H1 (cell line): ENCODE measurements around the gene FGF1. TPM values are rescaled to one million over a fixed set of nuclear protein-coding genes. Genes with fewer than 3 reads are reported as not detected.
A peak's percentile ranks its signal among the peaks of the same experiment; 100 is the strongest.

Experiments used
- CTCF ChIA-PET: fragments of 300-600 bp; sonication (Branson Sonifier 250); formaldehyde crosslinking; loops from one replicate; lab custom pipeline; 2021; ENCODE audit not compliant: partially characterized antibody; lab: Charles Lee
- POLR2A ChIA-PET: fragments of 300-600 bp; sonication (Branson Sonifier 250); formaldehyde crosslinking; loops from one replicate; lab custom pipeline; 2021; ENCODE audit warnings: inconsistent platforms; ENCODE audit not compliant: partially characterized antibody; lab: Charles Lee
- DNase-seq, 2 experiments: peaks; one replicate each; pipeline versions ENCODE4 v3.0.0 to v3.0.0-alpha.2; 2010 to 2022; ENCODE audit warnings: low spot score in 2 of 2, low read depth in 1 of 2, mixed read lengths in 1 of 2
- FAIRE-seq: peaks from 2 replicates; lab custom pipeline; 2011; peaks lifted over from hg19 to GRCh38; lab: Jason Lieb, UNC
- H2AFZ ChIP-seq: 2 replicates; pipeline ENCODE4 v1.8.1; 2012; ENCODE audit warnings: low read length, inconsistent platforms
- H2AK5ac ChIP-seq: 2 replicates; pipeline ENCODE4 v1.6.1; 2013; ENCODE audit warnings: low read depth, low read length
- H2BK120ac ChIP-seq: replicated peaks from 2 replicates; pipeline ENCODE3; 2013; ENCODE audit warnings: low read depth, low read length, inconsistent platforms
- H2BK12ac ChIP-seq: 2 replicates; pipeline ENCODE4 v1.6.1; 2013; ENCODE audit warnings: low read depth, low read length
- H2BK15ac ChIP-seq: 2 replicates; pipeline ENCODE4 v1.6.1; 2013; ENCODE audit warnings: low read length
- H2BK20ac ChIP-seq: 2 replicates; pipeline ENCODE4 v1.6.1; 2013; ENCODE audit warnings: low read length
- H2BK5ac ChIP-seq: 2 replicates; pipeline ENCODE4 v1.6.1; 2013; ENCODE audit warnings: low read depth, low read length
- H3K14ac ChIP-seq: 2 replicates; pipeline ENCODE4 v1.6.1; 2013; ENCODE audit warnings: inconsistent platforms; ENCODE audit not compliant: insufficient read length
- H3K18ac ChIP-seq: 2 replicates; pipeline ENCODE4 v1.6.1; 2013; ENCODE audit warnings: low read length; ENCODE audit errors: extremely low read depth
- H3K23ac ChIP-seq: 2 replicates; pipeline ENCODE4 v1.6.1; 2013; ENCODE audit warnings: inconsistent platforms; ENCODE audit not compliant: insufficient read length
- H3K23me2 ChIP-seq: 2 replicates; pipeline ENCODE4 v1.6.1; 2013; ENCODE audit warnings: low read depth, low read length
- H3K27ac ChIP-seq: 2 replicates; pipeline ENCODE4 v1.6.1; 2011; ENCODE audit warnings: low read depth, low read length, inconsistent platforms
- H3K27me3 ChIP-seq, 4 experiments: replicated peaks in 1 of 4; 1 replicate in 1 of 4; 2 replicates in 3 of 4; pipeline versions ENCODE4 v1.6.1 to v1.8.1; 2011 to 2013; ENCODE audit warnings: low read length in 3 of 4, mild to moderate bottlenecking in 3 of 4, inconsistent platforms in 2 of 4, mixed read lengths in 2 of 4, moderate library complexity in 1 of 4; ENCODE audit not compliant: control insufficient read depth in 3 of 4, insufficient read depth in 3 of 4; ENCODE audit errors: extremely low read depth in 1 of 4
- H3K36me3 ChIP-seq, 4 experiments: 2 replicates each; pipeline versions ENCODE4 v1.6.1 to v1.8.1; 2011 to 2013; ENCODE audit warnings: mild to moderate bottlenecking in 4 of 4, low read length in 3 of 4, moderate library complexity in 2 of 4, control low read depth in 1 of 4, inconsistent platforms in 1 of 4; ENCODE audit not compliant: insufficient read depth in 4 of 4, control insufficient read depth in 2 of 4
- H3K4ac ChIP-seq: replicated peaks from 2 replicates; pipeline ENCODE3; 2013; ENCODE audit warnings: low read length, low read depth, mixed read lengths, inconsistent platforms; ENCODE audit not compliant: insufficient read length
- H3K4me1 ChIP-seq, 4 experiments: replicated peaks in 1 of 4; 1 replicate in 1 of 4; 2 replicates in 3 of 4; pipeline versions ENCODE4 v1.6.1 to v1.8.1; 2011 to 2013; ENCODE audit warnings: low read length in 3 of 4, inconsistent platforms in 2 of 4, mixed read lengths in 1 of 4; ENCODE audit not compliant: insufficient read depth in 4 of 4, control insufficient read depth in 3 of 4
- H3K4me2 ChIP-seq, 2 experiments: 2 replicates each; pipeline versions ENCODE4 v1.6.1 to v1.8.1; 2011 to 2013; ENCODE audit warnings: low read depth in 2 of 2, low read length in 2 of 2, control low read depth in 1 of 2, inconsistent platforms in 1 of 2, mild to moderate bottlenecking in 1 of 2; ENCODE audit not compliant: insufficient read depth in 1 of 2
- H3K4me3 ChIP-seq, 4 experiments: fragments of 200-600, 300-600 bp in 1 of 4; sonication (generic), shearing (Covaris generic), sonication (Bioruptor Twin) in 1 of 4; 2 replicates each; pipeline versions ENCODE4 v1.5.1 to v1.8.1; 2011 to 2016; ENCODE audit warnings: low read length in 4 of 4, low read depth in 3 of 4, control low read depth in 2 of 4, inconsistent platforms in 2 of 4, mild to moderate bottlenecking in 2 of 4, mixed read lengths in 1 of 4, moderate library complexity in 1 of 4; ENCODE audit not compliant: insufficient read depth in 2 of 4; ENCODE audit errors: extremely low read depth in 1 of 4
- H3K56ac ChIP-seq: replicated peaks from 2 replicates; pipeline ENCODE3; 2013; ENCODE audit warnings: low read depth, mild to moderate bottlenecking, mixed read lengths, low read length, inconsistent platforms; ENCODE audit not compliant: insufficient read length
- H3K79me1 ChIP-seq: 2 replicates; pipeline ENCODE4 v1.6.1; 2013; ENCODE audit warnings: low read depth, low read length, control low read depth
- H3K79me2 ChIP-seq, 2 experiments: 2 replicates each; pipeline versions ENCODE4 v1.6.1 to v1.8.1; 2012 to 2013; ENCODE audit warnings: low read length in 2 of 2, mild to moderate bottlenecking in 2 of 2, inconsistent platforms in 1 of 2; ENCODE audit not compliant: insufficient read depth in 2 of 2, control insufficient read depth in 1 of 2
- H3K9ac ChIP-seq, 4 experiments: replicated peaks in 1 of 4; 1 replicate in 1 of 4; 2 replicates in 3 of 4; pipeline versions ENCODE4 v1.6.1 to v1.8.1; 2011 to 2013; ENCODE audit warnings: low read depth in 3 of 4, low read length in 3 of 4, control low read depth in 2 of 4, mild to moderate bottlenecking in 2 of 4, moderate library complexity in 2 of 4, inconsistent platforms in 1 of 4; ENCODE audit errors: extremely low read depth in 1 of 4
- H3K9me3 ChIP-seq, 2 experiments: 2 replicates each; pipeline versions ENCODE4 v1.6.1 to v1.8.1; 2012 to 2013; ENCODE audit warnings: mild to moderate bottlenecking in 2 of 2, moderate library complexity in 2 of 2, control low read depth in 1 of 2, inconsistent platforms in 1 of 2, low read depth in 1 of 2, low read length in 1 of 2, mixed read lengths in 1 of 2; ENCODE audit not compliant: insufficient read depth in 2 of 2
- H4K20me1 ChIP-seq, 2 experiments: replicated peaks in 1 of 2; 2 replicates each; pipeline versions ENCODE3 to v1.8.1; 2011 to 2013; ENCODE audit warnings: inconsistent platforms in 2 of 2, low read length in 2 of 2, mild to moderate bottlenecking in 1 of 2; ENCODE audit not compliant: insufficient read depth in 2 of 2, control insufficient read depth in 1 of 2
- H4K5ac ChIP-seq: 2 replicates; pipeline ENCODE4 v1.6.1; 2013; ENCODE audit warnings: low read length, low read depth, mixed read lengths, inconsistent platforms; ENCODE audit not compliant: insufficient read length
- H4K8ac ChIP-seq: 2 replicates; pipeline ENCODE4 v1.8.0; 2013; ENCODE audit warnings: mild to moderate bottlenecking, moderate library complexity, low read length, inconsistent platforms; ENCODE audit not compliant: insufficient read depth; ENCODE audit errors: extremely low read depth
- H4K91ac ChIP-seq: replicated peaks from 2 replicates; pipeline ENCODE3; 2013; ENCODE audit warnings: low read length, mixed read lengths, inconsistent platforms; ENCODE audit not compliant: insufficient read length
- EZH2 ChIP-seq: fragments of 200-600 bp; sonication (generic); IDR thresholded peaks from 2 replicates; pipeline ENCODE4 v1.7.1; 2012; ENCODE audit warnings: low read depth, mild to moderate bottlenecking, moderate library complexity, low read length, inconsistent platforms; ENCODE audit not compliant: severe bottlenecking
- GTF2F1 ChIP-seq: IDR thresholded peaks from 2 replicates; pipeline ENCODE4 v1.6.1; 2012; ENCODE audit warnings: low read depth, low read length, improper control_type of control experiment, borderline replicate concordance
- KDM4A ChIP-seq: IDR thresholded peaks from one replicate; pipeline ENCODE4 v1.7.1; 2012; ENCODE audit warnings: low read depth, mild to moderate bottlenecking, moderate library complexity, low read length, inconsistent platforms; ENCODE audit not compliant: severe bottlenecking
- SP2 ChIP-seq: IDR thresholded peaks from 2 replicates; pipeline ENCODE4 v1.6.1; 2012; ENCODE audit warnings: mild to moderate bottlenecking, low read length, inconsistent platforms
- TBP ChIP-seq: IDR thresholded peaks from 2 replicates; pipeline ENCODE4 v1.6.1; 2011; ENCODE audit warnings: low read depth, low read length, improper control_type of control experiment
- WGBS, 2 experiments: shearing (Covaris generic) in 1 of 2; methylation state at CpG; one replicate each; pipeline versions ENCODE4 v1.1.6 to v1.1.7; 2013 to 2015; ENCODE audit warnings: low lambda C conversion rate in 2 of 2, mixed read lengths in 2 of 2, inconsistent platforms in 1 of 2, low coverage in 1 of 2, missing lambda C conversion rate in 1 of 2; ENCODE audit not compliant: insufficient replicate concordance in 2 of 2, insufficient coverage in 1 of 2, insufficient read length in 1 of 2; ENCODE audit errors: extremely low coverage in 1 of 2, missing lambda C conversion rate in 1 of 2; 5-methylcytosine and 5-hydroxymethylcytosine counted together
- polyA plus RNA-seq, 7 experiments: library from polyadenylated mRNA; depleted of rRNA in 3 of 7; stranded (reverse) in 5 of 7; unstranded in 2 of 7; fragments of >200 nt in 5 of 7; fragments of 200-250 nt in 2 of 7; gene quantifications; 1 replicate in 5 of 7; 2 replicates in 1 of 7; 4 replicates in 1 of 7; pipeline versions ENCODE4 v1.2.1 to v1.2.3, GENCODE V29; 2011 to 2013; ENCODE audit warnings: missing spikeins in 2 of 7, mixed read lengths in 2 of 7
- total RNA-seq: library from RNA; stranded (reverse); fragmentation: NEBNext Ultra II Directional; extraction: Animal tissue kit (Norgen Biotek cat#: 25700); gene quantifications from 2 replicates; pipeline ENCODE4 v1.2.1, GENCODE V29; 2021

The FGF1 gene
- total and polyA plus RNA-seq, 2 of the 8 experiments (the other 6 are each of a cell fraction or from before 2014, with no cell fraction given): 0.30 to 0.50 TPM

- Histone ChIP-seq H3K18ac (peak overlapping the region; percentile 35; the same call in 1 of the 2 replicates), H3K27me3 (no peaks in the 10 kb centered on the region), H3K56ac (no peak overlapping the region), H3K4me1 (peaks cover 3 to 33% (median 23%) of the 10 kb centered on the region in 4 experiments), H3K23ac (no peak overlapping the region), H2AFZ (no peak overlapping the region), H3K27ac (no peak overlapping the region), H2BK120ac (peak overlapping the region; percentile 19), H3K36me3 (no peaks in the 10 kb centered on the region), H4K5ac (no peak overlapping the region), H2BK5ac (no peak overlapping the region; the same call in none of the 2 replicates), H2BK12ac (peak overlapping the region; percentile 73), H2BK15ac (no peak overlapping the region), H3K9ac (no peak overlapping the region), H3K79me2 (no peaks in the 10 kb centered on the region), H4K8ac (no peak overlapping the region), H3K79me1 (no peaks in the 10 kb centered on the region), H4K91ac (peak overlapping the region; percentile 50), H4K20me1 (no peaks in the 10 kb centered on the region), H3K23me2 (no peaks in the 10 kb centered on the region; the same call in 1 of the 2 replicates), H3K4me2 (no peak overlapping the region), H3K4ac (no peak overlapping the region), H2BK20ac (peak overlapping the region; percentile 54; the same call in 1 of the 2 replicates), H3K14ac (no peak overlapping the region), H3K4me3 (no peak overlapping the region), H2AK5ac (no peak overlapping the region; the same call in 1 of the 2 replicates), H3K9me3 (no peaks in the 10 kb centered on the region)
- WGBS, 2 experiments: 80% methylated on average over 11 of the region's 11 CpGs; no CpG with 5 or more reads in 1 of the 2 experiments
- ChIA-PET POLR2A (interaction anchor here (1.0 to 1.4 kb wide), 2 partner anchors 15 to 84 kb away, joined by 4 to 5 read pairs; partner anchors contain the start of gene ARHGAP26), CTCF (interaction anchor here (0.8 to 29.7 kb wide), 17 partner anchors 9 to 539 kb away, joined by 3 to 605 read pairs (median 3); no protein-coding TSS in a partner anchor)
- DNase-seq: no peak
- FAIRE-seq: no peak
- TF ChIP-seq TBP (no peak), EZH2 (no peak), GTF2F1 (no peak), SP2 (no peak), KDM4A (no peak)
These were observed 382 bp upstream of the FGF1 start for GRCh38 chr5:142686210-142686734.
